Measurements from ENCODE around the gene ZDHHC15. TPM values are rescaled to one million over a fixed set of nuclear protein-coding genes. Genes with fewer than 3 reads are reported as not detected.
"Not testable (repeated sequence)": the region's sequence is repeated elsewhere in the genome, so short reads cannot be mapped to it uniquely, and the experiment has no call there.

The ZDHHC15 gene
- total RNA-seq, 4 donors from 2014 or later: 3.8 to 4.8 (median 4.2) TPM

- Histone ChIP-seq H3K36me3 (no peaks in the 10 kb centered on the region), H3K9me3 (no peaks in the 10 kb centered on the region), H3K27me3 (no peaks in the 10 kb centered on the region), H3K27ac (no peak overlapping the region), H3K4me3 (replicated peaks in 1 of 3) (no peak overlapping the region), H3K4me1 (no peaks in the 10 kb centered on the region)
- TF ChIP-seq POLR2A (IDR thresholded peaks at IDR 0.05): no peak
- TF ChIP-seq, protein P1, sequence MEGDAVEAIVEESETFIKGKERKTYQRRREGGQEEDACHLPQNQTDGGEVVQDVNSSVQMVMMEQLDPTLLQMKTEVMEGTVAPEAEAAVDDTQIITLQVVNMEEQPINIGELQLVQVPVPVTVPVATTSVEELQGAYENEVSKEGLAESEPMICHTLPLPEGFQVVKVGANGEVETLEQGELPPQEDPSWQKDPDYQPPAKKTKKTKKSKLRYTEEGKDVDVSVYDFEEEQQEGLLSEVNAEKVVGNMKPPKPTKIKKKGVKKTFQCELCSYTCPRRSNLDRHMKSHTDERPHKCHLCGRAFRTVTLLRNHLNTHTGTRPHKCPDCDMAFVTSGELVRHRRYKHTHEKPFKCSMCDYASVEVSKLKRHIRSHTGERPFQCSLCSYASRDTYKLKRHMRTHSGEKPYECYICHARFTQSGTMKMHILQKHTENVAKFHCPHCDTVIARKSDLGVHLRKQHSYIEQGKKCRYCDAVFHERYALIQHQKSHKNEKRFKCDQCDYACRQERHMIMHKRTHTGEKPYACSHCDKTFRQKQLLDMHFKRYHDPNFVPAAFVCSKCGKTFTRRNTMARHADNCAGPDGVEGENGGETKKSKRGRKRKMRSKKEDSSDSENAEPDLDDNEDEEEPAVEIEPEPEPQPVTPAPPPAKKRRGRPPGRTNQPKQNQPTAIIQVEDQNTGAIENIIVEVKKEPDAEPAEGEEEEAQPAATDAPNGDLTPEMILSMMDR (IDR thresholded peaks at IDR 0.05): no peak
- 89 to 95% methylated on average over 2 of the region's 2 CpGs for WGBS, 2 donors
- intact Hi-C loops (cut with DNase I): no loop called here
- no peak for DNase-seq
Observed at GRCh38 chrX:75366861-75367260, 156.0 kb downstream of the ZDHHC15 start.

DNA sequence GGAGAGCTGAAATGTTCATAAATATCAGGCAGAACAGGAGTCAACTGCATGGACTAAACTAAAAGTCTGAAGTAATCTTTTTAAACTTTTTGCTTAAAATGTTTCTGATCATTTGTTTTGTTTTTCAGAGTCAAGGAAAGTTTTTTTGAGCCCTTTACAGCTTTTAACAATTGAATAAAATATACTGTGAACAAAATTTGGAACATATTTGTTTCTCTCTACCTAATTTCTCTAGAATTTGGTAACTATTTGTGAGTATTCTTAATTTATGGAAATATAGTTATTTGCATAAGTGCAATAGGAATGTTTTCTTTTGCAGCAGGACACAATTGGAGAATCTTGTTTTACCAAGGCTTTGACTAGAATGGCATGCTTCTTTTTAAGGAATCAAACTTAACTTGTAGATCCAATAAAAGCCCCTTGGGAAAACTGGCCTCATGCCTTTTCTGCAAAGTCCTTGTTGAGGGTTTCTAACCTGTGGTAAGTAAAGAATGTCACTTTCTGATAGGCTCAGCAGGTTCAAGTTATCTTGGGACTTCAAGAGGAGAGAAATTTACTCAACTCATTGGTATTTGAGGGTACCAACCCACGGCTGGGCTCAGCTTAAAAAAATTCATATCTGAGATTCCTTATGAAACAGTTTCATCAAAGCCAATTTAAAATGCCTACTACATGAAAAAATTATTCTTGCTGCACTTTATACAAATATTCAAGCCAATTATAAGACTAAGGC, 157.4 kb downstream of the ZDHHC15 start:
- no peaks in the 10 kb centered on the region for H3K27me3 ChIP-seq
- no peak overlapping the region for H3K4me3 ChIP-seq (replicated peaks in 1 of 3)
- H3K36me3 ChIP-seq: no peaks in the 10 kb centered on the region
- H3K27ac ChIP-seq: no peak overlapping the region
- no peaks in the 10 kb centered on the region for H3K4me1 ChIP-seq
- no peaks in the 10 kb centered on the region for H3K9me3 ChIP-seq
- DNase-seq: no peak
- intact Hi-C loops (cut with DNase I): no loop called here
- TF ChIP-seq POLR2A (IDR thresholded peaks at IDR 0.05): no peak
- TF ChIP-seq, protein P1 (IDR thresholded peaks at IDR 0.05): no peak
- WGBS, 2 donors: 84 to 88% methylated on average over 1 of the region's 1 CpG

- intact Hi-C loops (cut with DNase I): no loop called here
- no peaks in the 10 kb centered on the region for H3K27me3 ChIP-seq
- no peak for TF ChIP-seq POLR2A (IDR thresholded peaks at IDR 0.05)
- TF ChIP-seq, protein P1 (IDR thresholded peaks at IDR 0.05): no peak
- no peak for DNase-seq
- H3K4me1 ChIP-seq: no peaks in the 10 kb centered on the region
- H3K36me3 ChIP-seq: no peaks in the 10 kb centered on the region
- no peaks in the 10 kb centered on the region for H3K9me3 ChIP-seq
- H3K4me3 ChIP-seq (replicated peaks in 1 of 3): no peak overlapping the region
- H3K27ac ChIP-seq: no peak overlapping the region
Observed at GRCh38 chrX:75361788-75362187, 161.0 kb downstream of the ZDHHC15 start.

- H3K4me1 ChIP-seq; H3K27me3 ChIP-seq; H3K27ac ChIP-seq; H3K9me3 ChIP-seq; H3K36me3 ChIP-seq; DNase-seq; intact Hi-C loops (cut with DNase I); H3K4me3 ChIP-seq (replicated peaks in 1 of 3): not testable (repeated sequence)
Observed at GRCh38 chrX:75348601-75349000, 174.2 kb downstream of the ZDHHC15 start.

DNA sequence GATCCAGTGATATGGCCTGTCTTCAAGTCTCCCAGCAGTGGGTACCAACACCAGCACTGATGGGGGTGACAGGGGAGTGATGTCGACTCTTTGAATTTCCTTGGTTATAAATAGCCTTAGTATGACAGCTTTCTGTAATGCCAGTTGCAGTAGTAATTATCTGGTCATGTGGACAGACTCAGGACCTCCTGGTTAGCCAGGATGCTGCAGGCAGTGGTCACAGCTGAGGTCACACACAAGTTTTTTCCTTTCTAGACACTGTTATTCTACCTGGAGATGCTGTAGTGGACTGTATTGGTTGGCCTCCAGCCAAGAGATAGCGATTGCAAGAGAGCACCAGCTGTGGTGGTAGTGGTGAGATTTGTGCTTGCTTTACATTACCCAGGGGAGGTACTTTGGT, 185.3 kb downstream of the ZDHHC15 start:
- intact Hi-C loops (cut with DNase I): no loop called here
- Histone ChIP-seq H3K27ac (no peak overlapping the region), H3K27me3 (no peaks in the 10 kb centered on the region), H3K9me3 (no peaks in the 10 kb centered on the region), H3K36me3 (no peaks in the 10 kb centered on the region), H3K4me1 (no peaks in the 10 kb centered on the region), H3K4me3 (replicated peaks in 1 of 3) (no peak overlapping the region)
- TF ChIP-seq, protein P1 (IDR thresholded peaks at IDR 0.05): no peak
- TF ChIP-seq POLR2A (IDR thresholded peaks at IDR 0.05): no peak
- DNase-seq: no peak
- 88 to 100% methylated on average over 1 of the region's 2 CpGs for WGBS, 2 donors

GRCh38 chrX:75335127-75335458, 187.7 kb downstream of the ZDHHC15 start:
- Histone ChIP-seq H3K4me3 (replicated peaks in 1 of 3) (no peak overlapping the region), H3K27ac (no peak overlapping the region), H3K9me3 (no peaks in the 10 kb centered on the region), H3K27me3 (no peaks in the 10 kb centered on the region), H3K36me3 (no peaks in the 10 kb centered on the region), H3K4me1 (no peaks in the 10 kb centered on the region)
- intact Hi-C loops (cut with DNase I): no loop called here
- no peak for TF ChIP-seq POLR2A (IDR thresholded peaks at IDR 0.05)
- TF ChIP-seq, protein P1 (IDR thresholded peaks at IDR 0.05): no peak
- 87 to 93% methylated on average over 3 of the region's 19 CpGs for WGBS, 2 donors
- no peak for DNase-seq

- intact Hi-C loops (cut with DNase I); H3K27ac ChIP-seq; H3K9me3 ChIP-seq: not testable (repeated sequence)
Observed at GRCh38 chrX:75334407-75335126, 188.3 kb downstream of the ZDHHC15 start.

More at GRCh38 chrX:75334407-75335126, 188.3 kb downstream of the ZDHHC15 start:
- not testable (repeated sequence) for H3K27me3 ChIP-seq; H3K4me3 ChIP-seq (replicated peaks in 1 of 3); H3K4me1 ChIP-seq; H3K36me3 ChIP-seq; DNase-seq
- 93 to 95% methylated on average over 12 to 13 of the region's 41 CpGs for WGBS, 2 donors

Measured in thyroid gland (tissue), 4 donors.